ENCODE measurements around the gene LARGE2.

Gene LARGE2

GRCh38 chr11:45896422-45896984 lies 26.0 kb upstream of the LARGE2 start:
- no peak for TF ChIP-seq CTCF (IDR thresholded peaks at IDR 0.05; ENCODE audit: low read depth, low read length)
- no peak overlapping the region for H3K4me3 ChIP-seq (ENCODE audit: low read depth, low read length)

GRCh38 chr11:45897556-45897955 lies 24.9 kb upstream of the LARGE2 start:
- H3K4me3 ChIP-seq (ENCODE audit: low read depth, low read length), result no peak overlapping the region
- TF ChIP-seq CTCF (IDR thresholded peaks at IDR 0.05; ENCODE audit: low read depth, low read length), result no peak

- H3K4me3 ChIP-seq (ENCODE audit: low read depth, low read length), result peak overlapping the region; percentile 69
- TF ChIP-seq CTCF (IDR thresholded peaks at IDR 0.05; ENCODE audit: low read depth, low read length), result no peak
Measured at GRCh38 chr11:45899086-45899447, 23.4 kb upstream of the LARGE2 start.

GRCh38 chr11:45899448-45900174 lies 22.8 kb upstream of the LARGE2 start:
- peak overlapping the region; percentile 69 for H3K4me3 ChIP-seq (ENCODE audit: low read depth, low read length)

DNA sequence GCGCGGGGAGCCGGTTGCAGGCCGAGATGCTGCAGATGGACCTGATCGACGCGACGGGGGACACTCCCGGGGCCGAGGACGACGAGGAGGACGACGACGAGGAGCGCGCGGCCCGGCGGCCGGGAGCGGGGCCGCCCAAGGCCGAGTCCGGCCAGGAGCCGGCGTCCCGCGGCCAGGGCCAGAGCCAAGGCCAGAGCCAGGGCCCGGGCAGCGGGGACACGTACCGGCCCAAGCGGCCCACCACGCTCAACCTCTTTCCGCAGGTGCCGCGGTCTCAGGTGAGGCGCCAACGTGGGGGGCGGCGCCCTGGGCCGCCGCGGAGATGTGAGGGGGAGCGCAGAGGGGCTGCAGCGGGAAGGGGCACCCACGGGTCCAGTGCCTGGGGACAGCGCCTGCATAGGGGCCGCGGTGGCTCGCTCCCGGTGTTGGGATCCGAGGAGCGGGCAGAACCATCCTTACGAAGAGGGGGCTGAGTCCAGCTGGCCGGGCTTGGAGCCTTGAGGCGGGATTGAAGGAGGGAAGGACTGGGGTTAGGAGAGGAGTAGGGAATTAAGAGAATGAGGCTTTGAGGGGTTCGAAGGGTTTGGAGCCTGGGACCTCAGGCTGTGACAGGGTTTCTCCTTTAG lies 22.2 kb upstream of the LARGE2 start:
- peak overlapping the region; percentile 69 for H3K4me3 ChIP-seq (ENCODE audit: low read depth, low read length)

More at GRCh38 chr11:45899448-45900174, 22.8 kb upstream of the LARGE2 start:
- TF ChIP-seq CTCF (IDR thresholded peaks at IDR 0.05; ENCODE audit: low read depth, low read length), result no peak

GRCh38 chr11:45900916-45901617 lies 21.4 kb upstream of the LARGE2 start:
- H3K4me3 ChIP-seq (ENCODE audit: low read depth, low read length), result peak overlapping the region; percentile 69
- TF ChIP-seq CTCF (IDR thresholded peaks at IDR 0.05; ENCODE audit: low read depth, low read length), result no peak

DNA sequence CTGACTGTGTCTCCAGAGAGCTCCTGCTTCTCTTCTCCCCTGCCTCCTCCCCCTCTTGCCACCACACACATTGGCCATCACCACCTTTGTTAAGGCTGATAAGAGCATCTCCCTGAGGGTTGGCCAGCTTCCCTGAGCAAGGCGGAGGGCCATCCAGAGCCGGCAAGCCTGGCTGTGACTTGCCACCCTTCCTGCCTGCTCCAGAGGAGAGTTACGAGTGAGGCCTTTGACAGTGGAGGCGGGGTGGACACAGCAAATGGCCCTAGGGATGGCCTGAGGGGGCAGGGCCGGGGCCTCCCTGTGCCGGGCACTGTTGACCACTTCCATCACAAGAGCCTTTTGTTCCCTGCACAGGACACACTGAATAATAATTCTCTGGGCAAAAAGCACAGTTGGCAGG lies 20.8 kb upstream of the LARGE2 start:
- TF ChIP-seq CTCF (IDR thresholded peaks at IDR 0.05; ENCODE audit: low read depth, low read length), result no peak
- H3K4me3 ChIP-seq (ENCODE audit: low read depth, low read length), result no peak overlapping the region
